Activated CD4-positive, alpha-beta T cell treated with anti-CD3 and anti-CD28 coated beads, Interleukin-2, amount 10 ng/mL, durations not matched to agents 7 days and 5 days (primary cell): ENCODE measurements around the gene FUZ. TPM values are rescaled to one million over a fixed set of nuclear protein-coding genes. Genes with fewer than 3 reads are reported as not detected.

Experiments
- CTCF ChIA-PET: fragments of 350-600 bp; sonication (Branson Sonifier 250); formaldehyde crosslinking; loops from one replicate; lab custom pipeline; 2021; ENCODE audit warnings: antibody characterized with exemption; lab: Charles Lee
- POLR2A ChIA-PET: fragments of 350-600 bp; sonication (Branson Sonifier 250); formaldehyde crosslinking; loops from one replicate; lab custom pipeline; 2021; ENCODE audit warnings: antibody characterized with exemption; lab: Charles Lee
- DNase-seq: peaks from one replicate; pipeline ENCODE4 v3.0.0-alpha.2; 2020
- H3K27ac Mint-ChIP-seq: one replicate; pipeline ENCODE4 v1.8.0; 2021; ENCODE audit warnings: mild to moderate bottlenecking, moderate library complexity, mixed read lengths
- H3K27me3 Mint-ChIP-seq: one replicate; pipeline ENCODE4 v1.8.0; 2021; ENCODE audit warnings: mixed read lengths
- H3K36me3 Mint-ChIP-seq: one replicate; pipeline ENCODE4 v1.8.0; 2021; ENCODE audit warnings: low read depth, mixed read lengths
- H3K4me1 Mint-ChIP-seq: one replicate; pipeline ENCODE4 v1.8.0; 2021; ENCODE audit warnings: mixed read lengths
- H3K4me3 Mint-ChIP-seq: one replicate; pipeline ENCODE4 v1.8.0; 2021; ENCODE audit warnings: mild to moderate bottlenecking, moderate library complexity, mixed read lengths
- H3K9me3 Mint-ChIP-seq: one replicate; pipeline ENCODE4 v1.8.0; 2021; ENCODE audit warnings: mixed read lengths
- microRNA-seq: library from miRNA; unstranded; fragments of <30 nt; microRNA quantifications from one replicate; pipeline ENCODE4 v1.2.0, GENCODE V29; 2021; ENCODE audit warnings: borderline microRNAs expressed, borderline replicate concordance
- total RNA-seq, 2 experiments: library from RNA; stranded (reverse); gene quantifications; one replicate each; pipeline ENCODE4 v1.2.3, GENCODE V29; 2021

Gene FUZ
- total RNA-seq, 2 experiments from 2014 or later: 13.3 to 13.9 TPM

GRCh38 chr19:49763230-49763629, 49.9 kb downstream of the FUZ start, which contains the start of gene TSKS:
TSS of gene TSKS (minus strand) at chr19:49763306. CDS start at chr19:49763247, 59 bp downstream.
- CTCF ChIA-PET: no interaction called here
- H3K4me3 Mint-ChIP-seq: peak within 1 kb of the TSS; percentile 57
- H3K27ac Mint-ChIP-seq: peak within 1 kb of the TSS; percentile 87
- no peak for DNase-seq
- H3K9me3 Mint-ChIP-seq: no peaks in the 10 kb centered on the region
- H3K27me3 Mint-ChIP-seq: no peaks in the 10 kb centered on the region
- POLR2A ChIA-PET: no interaction called here
- peaks cover 2% of the 10 kb centered on the region for H3K36me3 Mint-ChIP-seq
- H3K4me1 Mint-ChIP-seq: peaks cover 26% of the 10 kb centered on the region

GRCh38 chr19:49761625-49762311, 51.3 kb downstream of the FUZ start:
- Mint-ChIP-seq H3K27ac (peak overlapping the region; percentile 87), H3K4me1 (peaks cover 16% of the 10 kb centered on the region), H3K27me3 (no peaks in the 10 kb centered on the region), H3K4me3 (peak overlapping the region; percentile 57), H3K36me3 (peaks cover 3% of the 10 kb centered on the region), H3K9me3 (no peaks in the 10 kb centered on the region)
- ChIA-PET POLR2A (no interaction called here), CTCF (no interaction called here)
- peak; percentile 33 for DNase-seq

- ChIA-PET POLR2A (no interaction called here), CTCF (interaction anchor here (0.8 kb wide), 1 partner anchor 10 kb away, joined by 3 read pairs; no protein-coding TSS in a partner anchor)
- H3K4me3 Mint-ChIP-seq: peak overlapping the region; percentile 57
- H3K27ac Mint-ChIP-seq: peak overlapping the region; percentile 87
- H3K27me3 Mint-ChIP-seq: no peaks in the 10 kb centered on the region
- peaks cover 14% of the 10 kb centered on the region for H3K4me1 Mint-ChIP-seq
- peaks cover 3% of the 10 kb centered on the region for H3K36me3 Mint-ChIP-seq
- no peaks in the 10 kb centered on the region for H3K9me3 Mint-ChIP-seq
- DNase-seq: no peak
Observed at GRCh38 chr19:49761249-49761624, 51.9 kb downstream of the FUZ start.

GRCh38 chr19:49758292-49758691, 54.8 kb downstream of the FUZ start:
- ChIA-PET CTCF (interaction anchor here (0.7 to 1.6 kb wide), 4 partner anchors 10 to 115 kb away, joined by 3 to 6 read pairs (median 3); no protein-coding TSS in a partner anchor), POLR2A (no interaction called here)
- Mint-ChIP-seq H3K36me3 (peaks cover 7% of the 10 kb centered on the region), H3K9me3 (peaks cover 2% of the 10 kb centered on the region), H3K27ac (no peak overlapping the region), H3K4me3 (no peak overlapping the region), H3K27me3 (no peaks in the 10 kb centered on the region), H3K4me1 (peaks cover 3% of the 10 kb centered on the region)
- no peak for DNase-seq

Small RNA genes lying within 50 kb of the gene (microRNA-seq; reads per million reads assigned to microRNA genes)
- gene MIR4749: 0.63 reads per million
- not detected for gene MIR6799
- gene MIR6800: not detected

Other genes with a start within 250 kb of the FUZ start
- 100 to 1,000 TPM; 288 TPM for gene NOSIP, start 232.7 kb downstream of the FUZ start, total RNA-seq
- 1 to 10 TPM; 1.1 TPM for gene PRRG2, start 232.0 kb downstream of the FUZ start, total RNA-seq
- 10 to 100 TPM; 41.5 to 45.9 TPM for gene PRR12, start 222.1 kb downstream of the FUZ start, total RNA-seq
- 1 to 10 TPM; 9.0 to 9.5 TPM for gene RRAS, start 173.1 kb downstream of the FUZ start, total RNA-seq
- gene SCAF1, start 171.1 kb downstream of the FUZ start, total RNA-seq: 10 to 100 TPM; 48.1 to 59.9 TPM
- gene IRF3, start 147.4 kb downstream of the FUZ start, total RNA-seq: 100 to 1,000 TPM; 157 to 168 TPM
- gene BCL2L12, start 147.4 kb downstream of the FUZ start, total RNA-seq: 10 to 100 TPM; 73.9 to 80.7 TPM
- 100 to 1,000 TPM; 125 to 130 TPM for gene PRMT1, start 136.0 kb downstream of the FUZ start, total RNA-seq
- 1 to 10 TPM; 3.7 to 4.9 TPM for gene ADM5, start 123.7 kb downstream of the FUZ start, total RNA-seq
- gene CPT1C, start 122.2 kb downstream of the FUZ start, total RNA-seq: 1 to 10 TPM in 1 of 2 experiments, under 1 TPM in 1; 0.79 to 1.3 TPM
- 1 to 10 TPM; 4.5 to 5.4 TPM for gene TSKS, start 50.0 kb downstream of the FUZ start, total RNA-seq
- 10 to 100 TPM; 77.2 to 87.9 TPM for gene AP2A1, start 46.3 kb downstream of the FUZ start, total RNA-seq
- 10 to 100 TPM; 57.9 to 62.7 TPM for gene MED25, start 5.0 kb upstream of the FUZ start, total RNA-seq
- 10 to 100 TPM; 60.7 to 76.8 TPM for gene PTOV1, start 37.9 kb upstream of the FUZ start, total RNA-seq
- gene PNKP, start 54.3 kb upstream of the FUZ start, total RNA-seq: 100 to 1,000 TPM; 105 to 131 TPM
- 10 to 100 TPM; 17.5 to 18.9 TPM for gene AKT1S1, start 64.1 kb upstream of the FUZ start, total RNA-seq
- gene TBC1D17, start 64.4 kb upstream of the FUZ start, total RNA-seq: 10 to 100 TPM; 33.2 to 33.8 TPM
- 1 to 10 TPM; 3.7 to 4.2 TPM for gene IL4I1, start 83.6 kb upstream of the FUZ start, total RNA-seq
- 10 to 100 TPM; 10.5 to 12.1 TPM for gene ATF5, start 115.9 kb upstream of the FUZ start, total RNA-seq
- gene NUP62, start 116.2 kb upstream of the FUZ start, total RNA-seq: 100 to 1,000 TPM; 111 to 127 TPM
- gene SIGLEC11, start 147.9 kb upstream of the FUZ start, total RNA-seq: not detected
- 10 to 100 TPM; 75.4 to 86.9 TPM for gene VRK3, start 212.1 kb upstream of the FUZ start, total RNA-seq
- 10 to 100 TPM; 10.0 to 10.6 TPM for gene ZNF473, start 212.7 kb upstream of the FUZ start, total RNA-seq